ENCODE measurements around the gene DMRTC1B.
"Not testable (repeated sequence)": the region's sequence is repeated elsewhere in the genome, so short reads cannot be mapped to it uniquely, and the experiment has no call there.

GRCh38 chrX:72837532-72837931, 60.8 kb downstream of the DMRTC1B start:
- not testable (repeated sequence) for TF ChIP-seq CTCF (conservative IDR thresholded peaks at IDR 0.05; ENCODE audit: low read length); EZH2phosphoT487 (IDR thresholded peaks at IDR 0.05; ENCODE audit: borderline replicate concordance, low read depth, low read length)

All from OCI-LY7 (cell line).